ENCODE data around the gene ACVR1B. TPM values are rescaled to one million over a fixed set of nuclear protein-coding genes. Genes with fewer than 3 reads are reported as not detected.

Gene ACVR1B
- total and polyA plus RNA-seq, 3 donors from 2014 or later, result 36.8 to 44.6 (median 37.3) TPM

- WGBS, 2 donors, result 89 to 96% methylated on average over 4 of the region's 4 CpGs
- intact Hi-C loops (cut with DNase I; ENCODE audit: low total_unique reads), result no loop called here
- TF ChIP-seq CTCF (IDR thresholded peaks at IDR 0.05), result no peak
- no peak for TF ChIP-seq POLR2A (IDR thresholded peaks at IDR 0.05)
- Histone ChIP-seq H3K9me3 (no peaks in the 10 kb centered on the region), H3K4me3 (no peak overlapping the region), H3K4me1 (no peaks in the 10 kb centered on the region), H3K27me3 (no peaks in the 10 kb centered on the region), H3K27ac (no peak overlapping the region), H3K36me3 (ENCODE audit: low read depth, missing control alignments) (no peaks in the 10 kb centered on the region)
- no peak for DNase-seq
Measured at GRCh38 chr12:51934080-51934479, 17.4 kb upstream of the ACVR1B start.

GRCh38 chr12:51937926-51938325 is 13.6 kb upstream of the ACVR1B start:
- TF ChIP-seq CTCF (IDR thresholded peaks at IDR 0.05) (no peak), POLR2A (IDR thresholded peaks at IDR 0.05) (no peak)
- H3K27me3 ChIP-seq, result no peaks in the 10 kb centered on the region
- H3K9me3 ChIP-seq, result no peaks in the 10 kb centered on the region
- no peak for DNase-seq
- H3K4me3 ChIP-seq, result no peak overlapping the region
- H3K27ac ChIP-seq, result no peak overlapping the region
- H3K4me1 ChIP-seq, result no peaks in the 10 kb centered on the region
- WGBS, 2 donors, result 81 to 85% methylated on average over 2 of the region's 2 CpGs
- H3K36me3 ChIP-seq (ENCODE audit: low read depth, missing control alignments), result no peaks in the 10 kb centered on the region
- intact Hi-C loops (cut with DNase I; ENCODE audit: low total_unique reads), result no loop called here

GRCh38 chr12:51938726-51939125 is 12.8 kb upstream of the ACVR1B start:
- no peak for DNase-seq
- intact Hi-C loops (cut with DNase I; ENCODE audit: low total_unique reads), result no loop called here
- H3K27me3 ChIP-seq, result no peaks in the 10 kb centered on the region
- H3K4me3 ChIP-seq, result no peak overlapping the region
- H3K36me3 ChIP-seq (ENCODE audit: low read depth, missing control alignments), result no peaks in the 10 kb centered on the region
- H3K27ac ChIP-seq, result no peak overlapping the region
- H3K9me3 ChIP-seq, result no peaks in the 10 kb centered on the region
- WGBS, 2 donors, result 94 to 100% methylated on average over 1 to 6 of the region's 6 CpGs
- no peak for TF ChIP-seq CTCF (IDR thresholded peaks at IDR 0.05)
- no peak for TF ChIP-seq POLR2A (IDR thresholded peaks at IDR 0.05)
- no peaks in the 10 kb centered on the region for H3K4me1 ChIP-seq

GRCh38 chr12:51941011-51941581 is 10.4 kb upstream of the ACVR1B start:
- H3K4me3 ChIP-seq, result no peak overlapping the region
- H3K4me1 ChIP-seq, result no peaks in the 10 kb centered on the region
- TF ChIP-seq CTCF (IDR thresholded peaks at IDR 0.05), result no peak
- TF ChIP-seq POLR2A (IDR thresholded peaks at IDR 0.05), result no peak
- no peaks in the 10 kb centered on the region for H3K36me3 ChIP-seq (ENCODE audit: low read depth, missing control alignments)
- H3K27me3 ChIP-seq, result no peaks in the 10 kb centered on the region
- no peaks in the 10 kb centered on the region for H3K9me3 ChIP-seq
- H3K27ac ChIP-seq, result no peak overlapping the region
- WGBS, 2 donors, result 54 to 56% methylated on average over 15 of the region's 15 CpGs
- no peak for DNase-seq
- intact Hi-C loops (cut with DNase I; ENCODE audit: low total_unique reads), result no loop called here

GRCh38 chr12:51941604-51942003 is 9.9 kb upstream of the ACVR1B start:
- intact Hi-C loops (cut with DNase I; ENCODE audit: low total_unique reads), result no loop called here
- no peak overlapping the region for H3K4me3 ChIP-seq
- WGBS, 2 donors, result 70 to 77% methylated on average over 4 of the region's 4 CpGs

More at GRCh38 chr12:51941604-51942003, 9.9 kb upstream of the ACVR1B start:
- no peak for DNase-seq
- H3K36me3 ChIP-seq (ENCODE audit: low read depth, missing control alignments), result no peaks in the 10 kb centered on the region
- no peaks in the 10 kb centered on the region for H3K4me1 ChIP-seq
- no peak overlapping the region for H3K27ac ChIP-seq
- no peaks in the 10 kb centered on the region for H3K9me3 ChIP-seq
- no peaks in the 10 kb centered on the region for H3K27me3 ChIP-seq
- TF ChIP-seq POLR2A (IDR thresholded peaks at IDR 0.05) (no peak), CTCF (IDR thresholded peaks at IDR 0.05) (no peak)
